Kasumi-1 (cell line): ENCODE measurements around the gene TSPAN11.

ENCODE experiments used
- DNase-seq, 2 experiments: peaks; one replicate each; lab custom pipeline; 2025; lab: John Stamatoyannopoulos, UW

TSPAN11 gene

GRCh38 chr12:30959778-30960177 lies 33.2 kb downstream of the TSPAN11 start:
- DNase-seq = no peak

GRCh38 chr12:30961030-30961429 lies 34.5 kb downstream of the TSPAN11 start:
- no peak for DNase-seq

GRCh38 chr12:30962047-30962446 lies 35.5 kb downstream of the TSPAN11 start:
- no peak for DNase-seq

GRCh38 chr12:30963709-30964564 lies 37.4 kb downstream of the TSPAN11 start:
- DNase-seq = no peak

- DNase-seq = no peak
Measured at GRCh38 chr12:30964896-30965612, 38.5 kb downstream of the TSPAN11 start.

GRCh38 chr12:30965613-30965985 lies 39.1 kb downstream of the TSPAN11 start:
- no peak for DNase-seq

- no peak for DNase-seq
Measured at GRCh38 chr12:30967026-30967425, 40.5 kb downstream of the TSPAN11 start.

- DNase-seq = no peak
Measured at GRCh38 chr12:30968211-30968610, 41.7 kb downstream of the TSPAN11 start.

- no peak for DNase-seq
Measured at GRCh38 chr12:30969006-30969405, 42.5 kb downstream of the TSPAN11 start.

GRCh38 chr12:30969606-30970395 lies 43.3 kb downstream of the TSPAN11 start:
- DNase-seq = no peak

- DNase-seq = no peak
Measured at GRCh38 chr12:30970559-30971197, 44.1 kb downstream of the TSPAN11 start.

- no peak for DNase-seq
Measured at GRCh38 chr12:30972035-30972434, 45.5 kb downstream of the TSPAN11 start.

GRCh38 chr12:30973175-30973574 lies 46.6 kb downstream of the TSPAN11 start:
- no peak for DNase-seq

- DNase-seq = no peak
Measured at GRCh38 chr12:30973830-30974229, 47.3 kb downstream of the TSPAN11 start.

GRCh38 chr12:30974746-30975500 lies 48.4 kb downstream of the TSPAN11 start:
- no peak for DNase-seq

GRCh38 chr12:30975581-30975980 lies 49.0 kb downstream of the TSPAN11 start:
- DNase-seq = no peak

- no peak for DNase-seq
Measured at GRCh38 chr12:30976206-30976605, 49.7 kb downstream of the TSPAN11 start.

GRCh38 chr12:30977124-30977523 lies 50.6 kb downstream of the TSPAN11 start:
- DNase-seq = no peak

GRCh38 chr12:30977537-30978349 lies 51.2 kb downstream of the TSPAN11 start:
- no peak for DNase-seq

- DNase-seq = no peak
Measured at GRCh38 chr12:30978639-30979038, 52.1 kb downstream of the TSPAN11 start.
